GM23248 (cell line): Measurements from ENCODE around the gene NCBP1.
"Not testable (repeated sequence)": the region's sequence is repeated elsewhere in the genome, so short reads cannot be mapped to it uniquely, and the experiment has no call there.

Source experiments
- EZH2 ChIP-seq: fragments of 200-600 bp; sonication (generic); IDR thresholded peaks from 2 replicates; pipeline ENCODE4 v1.6.1; 2018; ENCODE audit warnings: antibody characterized with exemption, mild to moderate bottlenecking; ENCODE audit not compliant: insufficient read depth, poor library complexity, severe bottlenecking
- EZH2phosphoT487 ChIP-seq: fragments of 200-600 bp; sonication (generic); IDR thresholded peaks from 2 replicates; pipeline ENCODE4 v1.6.1; 2018; ENCODE audit warnings: antibody characterized with exemption, moderate library complexity, mild to moderate bottlenecking, low read depth; ENCODE audit not compliant: insufficient read depth

DNA sequence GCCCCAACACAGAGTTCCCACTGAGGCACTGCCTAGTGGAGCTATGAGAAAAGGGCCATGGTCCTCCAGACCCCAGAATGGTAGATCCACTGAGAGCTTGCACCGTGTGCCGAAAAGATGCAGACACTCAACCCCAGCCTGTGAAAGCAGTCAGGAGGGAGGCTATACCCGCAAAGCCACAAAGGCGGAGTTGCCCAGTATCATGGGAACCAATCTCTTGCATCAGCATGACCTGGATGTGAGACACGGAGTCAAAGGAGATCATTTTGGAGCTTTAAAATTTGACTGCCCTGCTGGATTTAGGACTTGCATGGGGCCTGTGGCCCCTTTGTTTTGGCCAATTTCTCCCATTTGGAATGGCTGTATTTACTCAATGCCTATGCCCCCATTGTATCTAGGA lies 11.1 kb upstream of the NCBP1 start:
- TF ChIP-seq EZH2, EZH2phosphoT487: not testable (repeated sequence)
